COLO829 (cell line): ENCODE measurements around the gene PCBP3.
"Not testable (repeated sequence)": the region's sequence is repeated elsewhere in the genome, so short reads cannot be mapped to it uniquely, and the experiment has no call there.

Experiments used
- DNase-seq: peaks from one replicate; pipeline ENCODE4 v3.0.0; 2012; ENCODE audit warnings: low spot score

PCBP3 gene

DNA sequence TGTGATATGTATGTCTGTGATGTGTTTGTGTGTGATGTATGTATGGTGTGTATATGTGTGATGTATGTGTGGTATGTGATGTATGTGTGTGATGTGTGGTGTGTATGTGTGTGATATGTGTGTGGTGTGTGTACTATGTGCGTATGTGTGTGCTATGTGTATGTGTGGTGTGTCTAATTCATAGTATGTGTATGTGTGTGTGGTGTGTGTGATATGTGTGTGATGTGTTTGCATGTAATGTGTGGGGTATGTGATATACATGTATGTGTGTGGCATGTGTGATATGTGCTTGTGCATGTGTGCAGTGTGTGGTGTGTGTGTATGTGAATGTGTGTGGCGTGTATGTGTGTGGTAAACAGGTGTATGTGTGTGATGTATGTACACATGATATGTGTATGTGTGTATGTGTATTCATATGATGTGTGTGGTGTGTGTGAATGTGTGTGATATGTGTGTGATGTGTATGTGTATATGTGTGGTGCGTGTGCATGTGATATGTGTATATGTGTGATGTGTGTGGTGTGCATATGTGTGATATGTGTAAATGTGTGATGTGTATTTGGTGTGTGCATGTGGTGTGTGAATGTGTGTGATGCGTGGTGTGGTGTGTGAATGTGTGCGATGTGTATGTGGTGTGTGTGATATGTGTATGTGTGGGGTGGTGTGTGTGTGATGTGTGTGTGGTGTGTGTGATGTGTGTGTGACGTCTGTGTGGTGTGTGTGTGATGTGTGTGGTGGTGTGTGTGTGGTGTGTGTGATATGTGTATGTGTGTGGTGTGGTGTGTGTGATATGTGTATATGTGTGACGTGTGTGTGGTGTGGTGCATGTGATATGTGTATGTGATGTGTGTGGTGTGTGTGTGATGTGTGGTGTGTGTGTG is 8.0 kb upstream of the PCBP3 start:
- no peak for DNase-seq

- no peak for DNase-seq
Measured at GRCh38 chr21:45636459-45636858, 7.1 kb upstream of the PCBP3 start.

DNA sequence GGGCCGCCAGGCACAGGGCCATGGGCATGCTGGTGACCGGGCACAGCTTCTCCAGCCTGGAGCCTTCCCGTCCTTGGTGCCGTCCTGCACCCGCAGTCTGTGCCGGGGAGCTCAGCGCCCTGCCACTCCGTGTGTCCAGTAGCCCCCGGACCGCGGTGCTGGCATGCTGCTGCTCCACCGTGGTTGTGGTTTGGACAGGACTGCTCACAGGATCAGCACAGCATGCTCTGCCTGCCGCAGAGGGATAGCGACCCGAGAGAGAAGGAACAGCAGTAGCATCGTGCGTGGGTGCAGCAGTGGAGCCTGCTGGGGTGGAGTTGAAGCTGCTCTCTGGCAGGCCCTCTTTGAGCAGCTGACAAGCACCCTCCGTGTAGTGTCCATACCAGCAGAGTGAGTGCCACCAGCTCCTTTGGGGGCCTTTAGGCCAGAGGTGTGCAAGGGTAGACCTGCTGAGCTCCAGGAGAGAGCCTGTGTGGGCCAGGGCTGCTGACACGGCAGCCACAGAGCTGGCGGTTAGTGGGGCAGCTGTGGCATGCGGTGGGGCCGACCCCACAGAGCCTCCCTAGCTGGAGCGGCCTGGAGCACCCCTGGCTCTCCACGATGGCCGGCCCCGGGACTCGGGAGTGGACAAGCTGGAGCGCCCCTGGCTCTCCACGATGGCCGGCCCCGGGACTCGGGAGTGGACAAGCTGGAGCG is 6.4 kb upstream of the PCBP3 start:
- DNase-seq, result no peak

GRCh38 chr21:45637883-45638282 is 5.6 kb upstream of the PCBP3 start:
- no peak for DNase-seq

DNA sequence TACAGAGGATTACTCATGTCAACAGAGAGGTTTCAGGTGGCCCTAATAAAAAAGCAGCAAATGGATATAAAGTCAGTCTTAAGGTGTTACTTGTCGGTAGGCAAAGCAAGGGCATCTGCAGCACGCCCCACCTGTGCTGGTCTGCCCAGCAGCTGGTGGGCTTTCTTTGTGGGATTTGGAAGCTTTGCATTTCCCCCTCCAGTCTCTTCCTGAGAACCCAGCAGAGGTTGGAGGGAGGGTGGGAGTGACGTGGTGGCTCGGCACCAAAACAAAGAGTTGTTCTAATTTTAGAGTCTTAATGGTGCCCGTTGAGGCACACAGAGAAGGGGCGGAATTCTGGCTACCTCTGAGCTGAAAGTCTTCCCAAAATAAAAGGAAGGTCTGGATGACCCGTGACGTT is 4.8 kb upstream of the PCBP3 start:
- DNase-seq, result no peak

DNA sequence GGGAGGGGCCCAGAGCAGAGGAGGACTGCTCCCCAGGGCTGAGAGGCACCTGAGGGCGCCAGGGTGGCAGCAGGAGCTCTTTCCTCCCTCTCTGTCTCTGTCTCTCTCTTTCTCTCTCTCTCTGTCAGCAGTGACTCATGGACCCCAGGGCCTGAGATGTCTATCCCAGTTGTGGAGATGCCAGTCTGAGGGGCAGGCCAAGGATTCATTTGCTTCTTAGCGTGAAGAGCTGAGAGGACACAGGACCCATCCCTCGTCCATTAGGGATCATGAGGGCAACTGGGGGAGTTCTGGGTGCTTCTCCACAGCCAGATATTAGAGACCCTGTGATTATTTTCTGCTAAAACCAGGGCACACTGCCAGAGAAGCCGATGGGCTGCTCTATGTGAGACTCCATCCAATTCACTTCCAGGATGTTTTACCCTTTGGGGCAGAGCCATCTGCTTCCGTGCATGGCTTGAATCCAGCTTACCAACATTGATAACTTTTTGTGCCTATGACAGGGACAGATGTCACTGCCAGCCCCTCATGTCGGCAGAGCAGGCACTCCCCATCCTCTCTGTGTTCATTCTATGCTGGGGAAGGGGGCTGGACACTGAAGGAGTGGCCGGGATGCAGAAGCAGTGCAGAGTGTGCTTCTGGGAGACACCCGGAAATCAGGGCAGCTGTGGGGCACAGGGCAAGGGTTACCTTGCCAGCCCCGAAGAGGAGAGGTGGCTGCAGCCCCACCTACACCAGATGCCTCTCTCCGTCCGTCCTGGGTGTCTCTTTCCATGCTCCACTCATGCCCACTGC is 4.1 kb upstream of the PCBP3 start:
- DNase-seq, result no peak

- no peak for DNase-seq
Measured at GRCh38 chr21:45640001-45640887, 3.3 kb upstream of the PCBP3 start.

GRCh38 chr21:45640888-45641479 is 2.5 kb upstream of the PCBP3 start:
- no peak for DNase-seq

DNA sequence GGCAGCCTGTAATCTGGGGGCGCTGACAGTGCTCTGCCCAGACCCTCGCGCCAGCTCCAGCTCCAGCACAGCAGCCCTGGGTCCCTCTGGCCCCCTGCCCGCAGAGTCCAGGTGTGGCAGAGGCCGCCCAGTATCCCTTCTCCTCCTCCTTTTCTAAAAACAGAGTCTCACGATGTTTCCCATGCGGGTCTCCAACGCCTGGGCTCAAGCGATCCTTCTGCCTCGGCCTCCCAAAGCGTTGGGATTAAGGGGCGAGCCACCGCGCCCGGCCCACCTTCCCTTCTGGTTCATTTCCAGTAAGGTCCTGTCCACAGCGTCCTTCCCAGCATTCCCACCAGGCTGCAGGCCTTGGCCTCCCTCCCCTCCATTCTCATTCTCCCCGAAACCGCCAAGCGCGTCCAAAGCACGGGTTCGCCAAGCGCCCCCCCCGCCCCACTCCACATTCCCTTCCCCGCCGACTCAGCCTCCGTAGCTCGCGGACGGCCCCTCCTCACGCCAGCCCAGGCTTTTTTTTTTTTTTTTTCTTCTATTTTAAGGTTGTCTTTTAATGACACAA is 2.0 kb upstream of the PCBP3 start:
- no peak for DNase-seq

- no peak for DNase-seq
Measured at GRCh38 chr21:45642122-45642813, 1.3 kb upstream of the PCBP3 start.

GRCh38 chr21:45644041-45644906 is 749 bp downstream of the PCBP3 start:
- no peak for DNase-seq

GRCh38 chr21:45651921-45652320 is 8.4 kb downstream of the PCBP3 start:
- no peak for DNase-seq

DNA sequence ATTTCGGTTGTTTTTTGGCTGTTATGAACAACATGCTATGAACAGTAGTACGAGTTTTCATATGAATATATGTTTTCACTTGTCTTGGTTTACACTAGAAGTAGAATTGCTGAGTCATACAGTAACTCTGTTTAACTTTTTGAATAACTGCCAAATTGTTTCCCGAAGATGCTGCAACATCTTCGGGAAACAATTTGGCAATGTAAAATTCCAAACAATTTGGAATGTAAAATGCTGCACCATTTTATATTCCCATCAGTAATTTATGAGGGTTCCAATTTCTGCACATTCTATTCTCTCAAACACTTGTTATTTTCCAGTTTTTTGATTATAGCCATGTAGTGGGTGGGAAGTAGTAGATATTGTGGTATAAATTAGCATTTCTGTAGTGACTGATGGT is 11.6 kb downstream of the PCBP3 start:
- DNase-seq, result no peak

DNA sequence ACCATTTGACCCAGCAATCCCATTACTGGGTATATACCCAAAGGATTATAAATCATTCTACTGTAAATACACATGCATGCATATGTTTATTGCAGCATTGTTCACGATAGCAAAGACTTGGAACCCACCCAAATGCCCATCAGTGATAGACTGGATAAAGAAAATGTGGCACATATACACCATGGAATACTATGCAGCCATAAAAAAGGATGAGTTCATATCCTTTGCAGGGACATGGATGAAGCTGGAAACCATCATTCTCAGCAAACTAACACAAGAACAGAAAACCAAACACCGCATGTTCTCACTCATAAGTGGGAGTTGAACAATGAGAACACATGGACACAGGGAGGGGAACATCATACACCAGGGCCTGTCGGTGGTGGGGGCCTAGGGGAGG is 12.6 kb downstream of the PCBP3 start:
- not testable (repeated sequence) for DNase-seq

DNA sequence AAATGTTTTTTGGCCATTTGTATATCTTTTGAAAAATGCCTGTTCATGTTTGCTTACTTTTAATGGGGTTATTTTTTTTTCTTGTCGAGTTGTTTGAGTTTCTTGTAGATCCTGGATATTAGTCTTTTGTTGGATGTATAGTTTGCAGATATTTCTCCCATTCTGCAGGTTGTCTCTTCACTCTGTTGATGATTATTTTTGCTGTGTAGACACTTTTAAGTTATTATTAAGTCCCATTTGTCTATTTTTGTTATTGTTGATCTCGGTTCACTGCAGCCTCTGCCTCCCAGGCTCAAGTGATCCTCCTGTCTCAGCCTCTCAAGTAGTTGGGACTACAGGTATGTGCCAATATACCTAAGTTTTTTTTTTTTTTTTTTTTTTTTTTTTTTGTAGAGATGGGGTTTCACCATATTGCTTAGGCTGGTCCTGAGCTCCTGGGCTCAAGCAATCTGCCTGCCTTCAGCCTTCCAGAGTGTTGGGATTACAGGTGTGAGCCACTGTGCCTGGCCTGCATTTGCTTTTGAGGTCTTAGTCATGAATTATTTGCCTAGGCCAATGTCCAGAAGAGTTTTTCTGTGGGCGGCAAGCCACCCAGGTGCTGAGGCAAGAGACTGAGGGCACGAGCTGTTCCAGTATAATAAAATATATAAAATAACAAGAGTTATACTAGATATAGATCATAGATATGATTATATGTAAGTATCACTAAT is 18.5 kb downstream of the PCBP3 start:
- DNase-seq, result not testable (repeated sequence)

DNA sequence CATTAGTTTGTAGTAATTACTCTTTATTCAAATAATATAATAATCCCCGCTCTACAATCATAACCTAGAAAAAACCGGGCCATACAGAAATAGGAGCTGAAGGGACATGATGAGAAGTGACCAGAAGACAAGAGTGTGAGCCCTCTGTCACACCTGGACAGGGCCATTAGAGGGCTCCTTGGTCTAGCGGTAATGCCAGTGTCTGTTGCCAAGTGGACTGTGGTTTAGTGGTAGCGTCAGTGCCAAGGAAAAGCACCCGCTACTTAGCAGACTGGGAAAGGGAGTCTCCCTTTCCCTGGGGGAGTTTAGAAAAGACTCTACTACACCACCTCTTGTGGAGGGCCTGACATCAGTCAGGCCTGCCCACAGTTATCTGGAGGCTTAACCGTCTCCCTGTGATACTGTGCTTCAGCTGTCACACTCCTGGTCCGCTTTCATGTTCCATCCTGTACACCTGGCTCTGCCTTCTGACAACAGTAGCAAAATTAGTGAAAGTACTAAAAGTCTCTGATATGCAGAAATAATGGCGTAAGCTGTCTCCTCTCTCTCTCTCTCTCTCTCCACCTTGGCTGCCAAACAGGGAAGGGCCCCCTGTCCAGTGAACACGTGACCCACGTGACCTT is 19.2 kb downstream of the PCBP3 start:
- not testable (repeated sequence) for DNase-seq

DNA sequence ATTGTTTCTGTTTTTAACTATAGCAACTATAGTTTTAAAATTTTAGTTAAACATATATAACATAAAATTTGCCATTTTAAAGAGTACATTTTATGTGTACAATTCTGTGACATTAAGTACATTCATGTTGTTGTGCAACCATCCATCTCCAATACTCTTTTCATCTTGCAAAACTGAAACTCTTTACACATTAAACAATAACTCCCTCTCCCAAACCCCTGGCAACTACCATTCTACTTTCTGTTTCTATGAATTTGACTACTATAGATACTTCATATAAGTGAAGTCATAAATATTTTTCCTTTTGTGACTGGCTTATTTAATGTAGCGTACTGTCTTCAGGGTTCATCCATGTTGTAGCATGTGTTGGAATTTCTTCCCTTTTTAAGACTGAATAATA is 25.9 kb downstream of the PCBP3 start:
- DNase-seq, result no peak

DNA sequence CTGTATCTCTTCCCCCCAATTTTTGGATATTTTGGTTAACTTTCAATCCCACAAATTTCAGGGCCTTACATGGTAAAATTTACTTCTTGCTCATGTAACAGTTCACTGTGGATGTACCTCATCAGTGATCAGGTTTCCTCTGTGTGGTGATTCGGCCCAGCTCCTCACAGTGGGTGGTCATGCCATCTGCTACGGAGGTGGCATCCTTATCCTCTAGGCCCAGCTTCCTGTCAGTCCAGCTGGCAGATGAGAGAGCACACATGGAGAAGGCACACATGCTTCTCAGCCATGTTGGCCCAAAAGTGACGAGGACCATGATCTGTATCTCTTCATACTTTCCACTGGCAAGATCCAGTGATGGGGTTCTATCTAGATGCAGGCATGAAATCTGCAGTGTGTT is 27.2 kb downstream of the PCBP3 start:
- DNase-seq, result no peak
